SK-N-SH (cell line): Measurements from ENCODE around the gene DNAH1. TPM values are rescaled to one million over a fixed set of nuclear protein-coding genes. Genes with fewer than 3 reads are reported as not detected.

Experiments
- CTCF ChIA-PET: fragments of 300-600, 350-600 bp; formaldehyde crosslinking; extraction: SDS; loops from one replicate; lab custom pipeline; 2021; lab: Yijun Ruan, JAX
- POLR2A ChIA-PET: fragments of 350-600 bp; sonication (Branson Sonifier 250); formaldehyde crosslinking; extraction: SDS; loops from one replicate; lab custom pipeline; 2020; ENCODE audit warnings: antibody characterized with exemption, inconsistent platforms; lab: Yijun Ruan, JAX
- DNase-seq: peaks from one replicate; pipeline ENCODE4 v3.0.0; 2012
- H2AFZ ChIP-seq: fragments of 200-600 bp; sonication (generic); 2 replicates; pipeline ENCODE4 v1.8.1; 2016; ENCODE audit warnings: antibody characterized with exemption, mild to moderate bottlenecking, low read depth
- H3F3A ChIP-seq: fragments of 200-600 bp; sonication (generic); replicated peaks from 2 replicates; pipeline ENCODE3; 2016; ENCODE audit warnings: antibody characterized with exemption, mild to moderate bottlenecking; ENCODE audit not compliant: insufficient read depth
- H3K27ac ChIP-seq, 2 experiments: fragments of 200-500 bp in 1 of 2; fragments of 200-600 bp in 1 of 2; sonication (Bioruptor generic) in 1 of 2; sonication (generic), shearing (Covaris generic) in 1 of 2; 2 replicates each; pipeline versions ENCODE4 v1.5.1 to v1.6.1; 2014 to 2016; ENCODE audit warnings: low read depth in 2 of 2, inconsistent platforms in 1 of 2, low read length in 1 of 2, mild to moderate bottlenecking in 1 of 2, mixed read lengths in 1 of 2
- H3K27me3 ChIP-seq: fragments of 200-600 bp; sonication (generic), shearing (Covaris generic); 2 replicates; pipeline ENCODE4 v1.6.1; 2016; ENCODE audit warnings: mixed run types; ENCODE audit not compliant: insufficient read depth
- H3K36me3 ChIP-seq, 2 experiments: fragments of 200-500 bp in 1 of 2; fragments of 200-600 bp in 1 of 2; sonication (Bioruptor generic) in 1 of 2; sonication (generic) in 1 of 2; replicated peaks in 1 of 2; 2 replicates each; pipeline versions ENCODE3 to v1.5.1; 2014 to 2016; ENCODE audit warnings: low read length in 1 of 2, mild to moderate bottlenecking in 1 of 2; ENCODE audit not compliant: insufficient read depth in 2 of 2, control insufficient read depth in 1 of 2
- H3K4me1 ChIP-seq, 2 experiments: fragments of 200-500 bp in 1 of 2; fragments of 200-600 bp in 1 of 2; sonication (Bioruptor generic) in 1 of 2; sonication (generic), shearing (Covaris generic) in 1 of 2; 2 replicates each; pipeline versions ENCODE4 v1.5.1 to v1.6.1; 2014 to 2016; ENCODE audit warnings: low read depth in 1 of 2, low read length in 1 of 2, mixed run types in 1 of 2; ENCODE audit not compliant: insufficient read depth in 2 of 2, control insufficient read depth in 1 of 2
- H3K4me2 ChIP-seq: fragments of 200-600 bp; sonication (generic), shearing (Covaris generic); 2 replicates; pipeline ENCODE4 v1.6.1; 2017; ENCODE audit warnings: mixed run types
- H3K4me3 ChIP-seq, 2 experiments: fragments of 200-500 bp in 1 of 2; fragments of 200-600 bp in 1 of 2; sonication (Bioruptor generic) in 1 of 2; sonication (generic), shearing (Covaris generic) in 1 of 2; 2 replicates each; pipeline versions ENCODE4 v1.5.1 to v1.8.1; 2014 to 2016; ENCODE audit warnings: low read depth in 2 of 2, inconsistent platforms in 1 of 2, low read length in 1 of 2, mild to moderate bottlenecking in 1 of 2, mixed read lengths in 1 of 2, moderate library complexity in 1 of 2
- H3K79me2 ChIP-seq: fragments of 200-600 bp; sonication (generic); 2 replicates; pipeline ENCODE4 v1.8.1; 2017; ENCODE audit warnings: mild to moderate bottlenecking; ENCODE audit not compliant: insufficient read depth
- H3K9ac ChIP-seq: fragments of 200-600 bp; sonication (generic); 2 replicates; pipeline ENCODE4 v1.6.1; 2017; ENCODE audit warnings: mixed run types
- H3K9me2 ChIP-seq: fragments of 200-600 bp; sonication (generic); 2 replicates; pipeline ENCODE4 v1.6.1; 2017; ENCODE audit warnings: mixed run types
- H3K9me3 ChIP-seq: fragments of 200-600 bp; sonication (generic); 2 replicates; pipeline ENCODE4 v1.6.1; 2017; ENCODE audit warnings: mixed run types, mild to moderate bottlenecking, moderate library complexity
- H4K20me1 ChIP-seq: fragments of 200-600 bp; sonication (generic); 2 replicates; pipeline ENCODE4 v1.6.1; 2017; ENCODE audit warnings: mild to moderate bottlenecking, mixed run types; ENCODE audit not compliant: insufficient read depth
- CHD2 ChIP-seq: fragments of 150-350 bp; IDR thresholded peaks from 2 replicates; pipeline ENCODE4 v1.6.1; 2018; ENCODE audit warnings: low read length; ENCODE audit not compliant: partially characterized antibody
- ELF1 ChIP-seq: IDR thresholded peaks from 2 replicates; pipeline ENCODE4 v1.4.0; 2012
- EZH2phosphoT487 ChIP-seq: fragments of 200-600 bp; sonication (generic); IDR thresholded peaks from 2 replicates; pipeline ENCODE4 v1.6.1; 2017; ENCODE audit warnings: low read depth, mixed run types, mild to moderate bottlenecking, antibody characterized with exemption, moderate library complexity, borderline replicate concordance
- FOSL2 ChIP-seq: IDR thresholded peaks from 2 replicates; pipeline ENCODE4 v1.4.0; 2012; ENCODE audit warnings: low read depth, mild to moderate bottlenecking, moderate library complexity, borderline replicate concordance
- FOXM1 ChIP-seq: IDR thresholded peaks from 2 replicates; pipeline ENCODE4 v1.4.0; 2012; ENCODE audit warnings: low read depth, mild to moderate bottlenecking
- GABPA ChIP-seq: IDR thresholded peaks from 2 replicates; pipeline ENCODE4 v1.4.0; 2012; ENCODE audit warnings: low read depth, mild to moderate bottlenecking
- GATA2 ChIP-seq: sonication (generic); formaldehyde crosslinking; IDR thresholded peaks from 2 replicates; pipeline ENCODE4 v1.5.0; 2020; ENCODE audit warnings: mild to moderate bottlenecking, missing genetic modification reagents
- JUND ChIP-seq: IDR thresholded peaks from 2 replicates; pipeline ENCODE4 v1.4.0; 2012
- MEF2A ChIP-seq: IDR thresholded peaks from 2 replicates; pipeline ENCODE4 v1.4.0; 2012; ENCODE audit warnings: low read depth, borderline replicate concordance
- POLR2AphosphoS5 ChIP-seq: IDR thresholded peaks from 2 replicates; pipeline ENCODE4 v1.6.1; 2012; ENCODE audit warnings: low read depth, low read length
- RCOR1 ChIP-seq: fragments of 150-350 bp; IDR thresholded peaks from 2 replicates; pipeline ENCODE4 v1.6.1; 2017; ENCODE audit warnings: antibody characterized with exemption, low read length
- RXRA ChIP-seq: IDR thresholded peaks from 2 replicates; pipeline ENCODE4 v1.4.0; 2012; ENCODE audit warnings: low read depth, mild to moderate bottlenecking, borderline replicate concordance
- TAF1 ChIP-seq: IDR thresholded peaks from 2 replicates; pipeline ENCODE4 v1.6.1; 2012; ENCODE audit warnings: low read depth, mild to moderate bottlenecking, low read length, moderate library complexity, borderline replicate concordance
- USF1 ChIP-seq: IDR thresholded peaks from 2 replicates; pipeline ENCODE4 v1.4.0; 2012; ENCODE audit warnings: low read depth, borderline replicate concordance
- WGBS: methylation state at CpG from one replicate; pipeline ENCODE4 v1.1.6; 2017; ENCODE audit warnings: low lambda C conversion rate; 5-methylcytosine and 5-hydroxymethylcytosine counted together
- polyA plus RNA-seq, 3 experiments: library from polyadenylated mRNA; depleted of rRNA; stranded (reverse); fragments of >200 nt; gene quantifications; 2 replicates each; pipeline ENCODE4 v1.2.3, GENCODE V29; 2012

Gene DNAH1
- polyA plus RNA-seq, 1 of the 3 experiments (the other 2 are of a cell fraction): 5.1 TPM

- 90% methylated on average over 6 of the region's 6 CpGs for WGBS
- H3K9me3 ChIP-seq: no peaks in the 10 kb centered on the region
- no peaks in the 10 kb centered on the region for H3K27me3 ChIP-seq
- no peak for DNase-seq
- no peak overlapping the region for H2AFZ ChIP-seq
- ChIA-PET CTCF (interaction anchor here (0.7 to 3.2 kb wide), 5 partner anchors 16 to 24 kb away, joined by 3 to 21 read pairs (median 3); no protein-coding TSS in a partner anchor), POLR2A (interaction anchor here (0.9 kb wide), 1 partner anchor 27 kb away, joined by 3 read pairs; the partner anchor contains the start of gene GLYCTK)
- no peaks in the 10 kb centered on the region for H3K36me3 ChIP-seq
- no peaks in the 10 kb centered on the region for H3F3A ChIP-seq
- H3K79me2 ChIP-seq: no peaks in the 10 kb centered on the region
- no peaks in the 10 kb centered on the region for H3K9me2 ChIP-seq
- H3K4me3 ChIP-seq: no peak overlapping the region
- peaks cover 24 to 76% of the 10 kb centered on the region in 2 experiments for H3K4me1 ChIP-seq
- H4K20me1 ChIP-seq: no peaks in the 10 kb centered on the region
- no peak overlapping the region for H3K9ac ChIP-seq
- no peak overlapping the region for H3K4me2 ChIP-seq
- peak overlapping the region in 1 of 2 experiments; percentile 85; a peak in 1 of 4 replicates for H3K27ac ChIP-seq
- TF ChIP-seq MEF2A: no peak
- TF ChIP-seq ELF1: no peak
- no peak for TF ChIP-seq TAF1
- TF ChIP-seq USF1: no peak
- TF ChIP-seq CHD2: no peak
- no peak for TF ChIP-seq FOXM1
- no peak for TF ChIP-seq FOSL2
- TF ChIP-seq RXRA: no peak
- TF ChIP-seq, all 33 proteins: peak for 0
These were observed 1.1 kb upstream of the DNAH1 start for GRCh38 chr3:52315006-52315405.

GRCh38 chr3:52317208-52318000 lies 1.3 kb downstream of the DNAH1 start:
- Histone ChIP-seq H4K20me1 (no peaks in the 10 kb centered on the region), H3F3A (no peaks in the 10 kb centered on the region), H3K9me2 (no peaks in the 10 kb centered on the region), H3K4me2 (no peak overlapping the region), H3K9me3 (no peaks in the 10 kb centered on the region), H3K4me3 (peak overlapping the region in 1 of 2 experiments; percentile 12; a peak in 1 of 4 replicates), H3K27ac (peak overlapping the region in 1 of 2 experiments; percentile 62; a peak in 2 of 4 replicates), H3K79me2 (no peaks in the 10 kb centered on the region), H3K4me1 (peaks cover 17 to 57% of the 10 kb centered on the region in 2 experiments), H2AFZ (no peak overlapping the region), H3K27me3 (no peaks in the 10 kb centered on the region), H3K9ac (no peak overlapping the region), H3K36me3 (no peaks in the 10 kb centered on the region)
- WGBS: 64% methylated on average over 45 of the region's 45 CpGs
- peak; percentile 91 for DNase-seq
- ChIA-PET POLR2A (interaction anchor here (1.0 to 1.2 kb wide), 3 partner anchors 10 to 21 kb away, joined by 3 to 6 read pairs (median 4); no protein-coding TSS in a partner anchor), CTCF (interaction anchor here (0.9 to 4.2 kb wide), 5 partner anchors 10 to 80 kb away, joined by 3 to 20 read pairs (median 3); no protein-coding TSS in a partner anchor)
- TF ChIP-seq POLR2AphosphoS5: 0 out of 2 replicates have a peak, but pooled peaks have one; percentile 18
- peak; percentile 42; the same call in 1 of the 2 replicates for TF ChIP-seq GABPA
- 0 out of 2 replicates have a peak, but pooled peaks have one; percentile 4 for TF ChIP-seq RCOR1
- TF ChIP-seq JUND: no peak
- no peak for TF ChIP-seq GATA2 (CRISPR knock-in tag)
- TF ChIP-seq EZH2phosphoT487: no peak
